ENCODE measurements around the gene LRRN2. TPM values are rescaled to one million over a fixed set of nuclear protein-coding genes. Genes with fewer than 3 reads are reported as not detected.
"Not testable (repeated sequence)": the region's sequence is repeated elsewhere in the genome, so short reads cannot be mapped to it uniquely, and the experiment has no call there.

The LRRN2 gene
- total and polyA plus RNA-seq, 2 experiments from 2014 or later: 3.7 to 4.9 TPM

GRCh38 chr1:204694145-204694544 is 8.6 kb upstream of the LRRN2 start:
- no peak for DNase-seq (ENCODE audit: low read depth in 1 of 2, low spot score in 1 of 2)
- no peak overlapping the region for H3K4me3 ChIP-seq
- TF ChIP-seq CTCF (IDR thresholded peaks at IDR 0.05; ENCODE audit: low read depth, low read length): no peak
- H3K9me3 ChIP-seq (ENCODE audit: low read depth): no peaks in the 10 kb centered on the region
- H3K27me3 ChIP-seq: peaks cover 6% of the 10 kb centered on the region
- H3K4me1 ChIP-seq (ENCODE audit: low read depth): no peaks in the 10 kb centered on the region
- H3K27ac ChIP-seq: no peak overlapping the region
- H3K36me3 ChIP-seq: no peaks in the 10 kb centered on the region

DNA sequence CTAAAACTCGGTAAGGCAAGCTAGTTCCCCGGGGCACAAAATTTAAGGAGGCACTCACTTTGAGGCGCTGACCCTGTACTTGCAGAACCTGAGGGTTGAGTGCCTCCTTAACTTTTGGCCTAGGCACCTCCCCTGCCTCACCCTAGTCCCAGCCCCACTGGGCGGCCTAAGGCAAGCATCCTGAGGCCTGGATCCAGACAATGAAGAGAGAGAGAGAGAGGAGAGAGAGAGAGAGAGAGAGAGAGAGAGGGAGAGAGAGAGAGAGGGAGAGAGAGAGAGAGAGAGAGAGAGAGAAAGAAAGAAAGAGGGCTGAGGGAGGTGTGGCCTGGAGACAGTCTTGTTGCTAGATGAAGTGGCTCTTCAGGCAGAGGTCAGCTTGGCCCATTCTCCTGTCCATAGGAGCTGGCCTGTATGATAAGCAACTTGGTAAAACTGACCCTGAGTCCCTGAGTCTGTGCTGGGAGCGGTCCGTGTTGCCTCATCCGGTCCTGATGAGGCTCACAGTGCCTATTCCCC is 7.4 kb upstream of the LRRN2 start:
- Histone ChIP-seq H3K36me3 (no peaks in the 10 kb centered on the region), H3K4me3 (no peak overlapping the region), H3K27ac (no peak overlapping the region), H3K9me3 (ENCODE audit: low read depth) (no peaks in the 10 kb centered on the region), H3K27me3 (peaks cover 19% of the 10 kb centered on the region), H3K4me1 (ENCODE audit: low read depth) (no peaks in the 10 kb centered on the region)
- DNase-seq (ENCODE audit: low read depth in 1 of 2, low spot score in 1 of 2): no peak
- no peak for TF ChIP-seq CTCF (IDR thresholded peaks at IDR 0.05; ENCODE audit: low read depth, low read length)

DNA sequence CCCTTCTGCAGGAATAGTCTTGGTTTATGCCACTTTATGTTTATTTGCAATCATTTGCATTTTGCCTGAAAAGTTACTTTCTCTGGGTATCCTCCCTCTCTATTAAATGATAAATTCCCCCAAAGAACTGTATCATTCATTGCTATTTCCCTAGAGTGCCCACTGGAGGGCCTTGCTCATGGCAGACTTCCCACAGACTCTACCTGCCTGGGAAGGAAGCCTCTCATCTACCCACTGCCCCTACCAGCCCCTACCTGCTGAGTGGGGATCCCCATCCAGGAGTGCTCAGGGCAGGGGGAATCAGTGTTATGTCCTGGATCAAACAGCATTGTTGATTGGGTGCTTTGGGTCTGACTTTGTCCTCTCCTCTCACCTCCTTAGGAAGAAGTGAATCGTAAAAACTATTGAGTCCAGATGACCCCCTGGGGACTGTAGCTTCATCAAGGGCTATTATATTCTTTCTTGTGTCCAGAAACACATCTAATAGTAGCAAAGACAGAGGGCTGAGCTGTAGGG is 6.8 kb upstream of the LRRN2 start:
- DNase-seq (ENCODE audit: low read depth in 1 of 2, low spot score in 1 of 2): no peak
- no peaks in the 10 kb centered on the region for H3K9me3 ChIP-seq (ENCODE audit: low read depth)
- H3K4me1 ChIP-seq (ENCODE audit: low read depth): no peaks in the 10 kb centered on the region
- H3K36me3 ChIP-seq: no peaks in the 10 kb centered on the region
- no peak overlapping the region for H3K4me3 ChIP-seq
- no peak overlapping the region for H3K27ac ChIP-seq
- TF ChIP-seq CTCF (IDR thresholded peaks at IDR 0.05; ENCODE audit: low read depth, low read length): no peak
- H3K27me3 ChIP-seq: peaks cover 24% of the 10 kb centered on the region

DNA sequence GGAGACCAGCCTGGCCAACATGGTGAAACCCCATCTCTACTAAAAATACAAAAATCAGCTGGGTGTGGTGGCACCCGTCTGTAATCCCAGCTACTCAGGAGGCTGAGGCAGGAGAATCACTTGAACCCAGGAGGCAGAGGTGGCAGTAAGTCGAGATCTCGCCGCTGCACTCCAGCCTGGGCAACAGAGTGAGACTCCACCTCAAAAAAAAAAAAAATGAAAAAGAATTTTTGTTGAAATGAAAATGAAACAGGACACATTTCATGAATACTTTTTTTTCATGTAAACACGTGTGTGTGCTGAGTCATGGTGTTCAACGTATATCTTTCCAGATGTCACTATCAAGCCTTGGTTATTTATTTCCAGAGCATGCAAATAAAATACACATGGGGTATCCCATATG is 5.8 kb upstream of the LRRN2 start:
- H3K27me3 ChIP-seq: peaks cover 33% of the 10 kb centered on the region
- H3K27ac ChIP-seq; H3K4me1 ChIP-seq (ENCODE audit: low read depth); H3K9me3 ChIP-seq (ENCODE audit: low read depth); H3K36me3 ChIP-seq; H3K4me3 ChIP-seq: not testable (repeated sequence)
- DNase-seq (ENCODE audit: low read depth in 1 of 2, low spot score in 1 of 2): peak in 1 of 2 donors; percentile 15

- Histone ChIP-seq H3K36me3 (no peaks in the 10 kb centered on the region), H3K4me1 (ENCODE audit: low read depth) (peaks cover 3% of the 10 kb centered on the region), H3K9me3 (ENCODE audit: low read depth) (no peaks in the 10 kb centered on the region), H3K27me3 (peaks cover 59% of the 10 kb centered on the region), H3K27ac (no peak overlapping the region), H3K4me3 (no peak overlapping the region)
- no peak for TF ChIP-seq CTCF (IDR thresholded peaks at IDR 0.05; ENCODE audit: low read depth, low read length)
- no peak for DNase-seq (ENCODE audit: low read depth in 1 of 2, low spot score in 1 of 2)
Observed at GRCh38 chr1:204688776-204689175, 3.2 kb upstream of the LRRN2 start.

DNA sequence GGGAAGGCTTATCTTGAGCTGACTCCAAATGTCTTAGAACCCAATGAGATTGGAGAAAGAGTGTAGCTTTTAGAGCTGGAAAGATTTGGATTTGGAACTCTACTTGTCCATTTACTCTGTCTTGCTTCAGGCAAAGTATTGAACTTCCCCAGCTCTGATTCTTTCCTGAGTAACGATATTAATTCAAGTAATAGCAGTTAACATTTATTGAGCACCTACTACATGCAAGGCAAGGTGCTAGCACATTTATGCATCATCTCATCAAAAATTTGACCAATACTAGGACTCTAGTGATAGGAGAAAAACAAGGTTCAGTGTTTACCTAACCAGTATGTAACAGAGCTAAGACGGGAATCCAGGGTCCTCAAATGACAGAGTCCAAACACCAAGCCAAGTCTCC is 2.5 kb upstream of the LRRN2 start:
- H3K4me3 ChIP-seq: no peak overlapping the region
- DNase-seq (ENCODE audit: low read depth in 1 of 2, low spot score in 1 of 2): no peak
- peaks cover 3% of the 10 kb centered on the region for H3K4me1 ChIP-seq (ENCODE audit: low read depth)
- no peak overlapping the region for H3K27ac ChIP-seq
- no peaks in the 10 kb centered on the region for H3K36me3 ChIP-seq
- H3K27me3 ChIP-seq: peaks cover 66% of the 10 kb centered on the region
- H3K9me3 ChIP-seq (ENCODE audit: low read depth): no peaks in the 10 kb centered on the region
- TF ChIP-seq CTCF (IDR thresholded peaks at IDR 0.05; ENCODE audit: low read depth, low read length): no peak

All from cardiac muscle cell (in vitro differentiated cells and primary cell).